Activated T-cell treated with anti-CD3 and anti-CD28 coated beads, Interleukin-2, amount 50 U/mL, for 48 hours (primary cell): ENCODE data around the gene MAP3K7CL.
A peak's percentile ranks its signal among the peaks of the same experiment; 100 is the strongest.
"Not testable (repeated sequence)": the region's sequence is repeated elsewhere in the genome, so short reads cannot be mapped to it uniquely, and the experiment has no call there.

Experiments used
- DNase-seq, 2 experiments: peaks; one replicate each; pipeline ENCODE4 v3.0.0-alpha.2; 2020

MAP3K7CL gene

DNA sequence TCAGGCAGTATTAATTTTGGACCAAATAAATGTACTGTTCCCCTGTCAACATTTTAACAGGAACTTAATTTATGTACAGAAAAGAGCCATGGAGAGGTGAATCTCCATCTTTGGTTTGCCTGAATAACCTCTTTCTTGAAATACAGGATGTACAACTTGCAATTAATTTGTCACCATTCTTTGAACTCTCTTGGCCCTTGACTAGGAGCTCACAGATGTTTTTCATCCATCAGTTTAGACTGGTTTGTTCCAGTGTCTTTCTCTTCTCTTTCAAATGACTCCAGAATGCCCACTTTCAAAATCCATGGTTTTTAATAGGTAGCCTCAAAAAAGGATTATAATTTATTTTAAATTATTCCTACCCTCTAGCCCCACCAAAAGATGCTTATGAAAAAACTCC lies 5.0 kb downstream of the MAP3K7CL start:
- no peak for DNase-seq

DNA sequence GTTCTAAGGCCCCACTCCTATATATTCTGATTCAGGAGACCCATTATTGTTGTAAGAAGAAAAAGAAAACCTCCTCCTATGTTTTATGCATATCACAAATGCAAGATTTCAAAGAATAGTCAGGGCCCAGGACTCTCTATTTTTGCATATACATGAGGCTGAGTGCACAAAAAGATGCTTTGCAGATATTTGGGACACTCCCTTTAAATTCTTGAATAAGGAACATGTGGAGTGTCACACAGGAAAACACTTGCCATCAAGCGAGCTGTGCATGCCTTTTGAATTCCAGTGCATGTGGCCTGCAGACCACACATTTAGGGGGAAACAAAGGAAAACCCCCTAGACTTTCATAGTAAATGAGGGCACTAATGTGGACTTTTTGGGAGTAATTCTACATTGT lies 5.6 kb downstream of the MAP3K7CL start:
- no peak for DNase-seq

DNA sequence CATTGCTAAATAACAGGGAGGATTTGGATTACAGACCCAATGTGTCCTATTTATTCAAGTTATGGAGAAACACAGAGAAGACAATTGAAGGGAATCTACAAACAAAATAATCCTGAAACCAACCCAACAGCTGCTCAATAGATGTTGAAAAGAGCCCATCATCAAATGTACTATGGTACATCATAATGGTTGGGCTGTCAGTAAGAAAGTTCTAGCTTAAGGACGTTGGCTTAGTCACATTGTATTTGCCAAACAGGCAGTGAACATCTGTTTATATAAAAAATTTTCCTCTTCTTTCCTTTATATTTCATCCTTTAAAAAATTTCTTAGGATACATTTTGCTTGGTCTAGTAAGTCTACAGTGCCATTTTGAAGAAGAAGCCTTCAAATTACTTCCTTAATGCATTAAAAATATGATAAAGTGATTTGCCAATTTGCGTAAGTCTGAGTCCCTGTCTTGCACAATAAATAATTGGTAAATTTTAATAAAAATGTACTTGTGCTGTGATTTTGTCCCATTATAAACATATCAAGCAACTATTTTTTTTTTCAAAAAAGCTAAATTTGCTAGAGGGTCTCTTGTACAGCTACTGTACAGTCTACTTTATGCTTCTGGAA lies 14.4 kb downstream of the MAP3K7CL start:
- no peak for DNase-seq

DNA sequence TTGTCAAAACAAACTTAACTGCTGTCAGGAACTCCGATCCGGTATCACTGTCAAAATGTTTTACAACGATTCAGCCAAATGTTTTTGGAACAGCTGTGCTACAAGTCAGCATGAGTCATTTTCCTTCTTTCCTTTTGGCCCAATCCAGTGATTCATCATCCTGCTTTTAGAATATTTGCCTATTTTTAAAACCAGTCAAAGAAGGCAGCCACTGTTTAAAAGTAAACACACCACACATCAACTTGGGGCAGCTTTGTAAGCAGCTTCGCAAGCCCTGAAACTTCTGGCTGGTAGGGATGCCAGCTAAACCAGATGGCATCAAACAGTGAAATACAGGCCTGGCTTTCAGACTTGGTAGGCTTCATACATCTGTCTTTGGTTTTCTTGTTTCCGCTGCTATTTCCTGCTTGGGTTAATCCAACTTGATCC lies 14.9 kb downstream of the MAP3K7CL start:
- no peak for DNase-seq

DNA sequence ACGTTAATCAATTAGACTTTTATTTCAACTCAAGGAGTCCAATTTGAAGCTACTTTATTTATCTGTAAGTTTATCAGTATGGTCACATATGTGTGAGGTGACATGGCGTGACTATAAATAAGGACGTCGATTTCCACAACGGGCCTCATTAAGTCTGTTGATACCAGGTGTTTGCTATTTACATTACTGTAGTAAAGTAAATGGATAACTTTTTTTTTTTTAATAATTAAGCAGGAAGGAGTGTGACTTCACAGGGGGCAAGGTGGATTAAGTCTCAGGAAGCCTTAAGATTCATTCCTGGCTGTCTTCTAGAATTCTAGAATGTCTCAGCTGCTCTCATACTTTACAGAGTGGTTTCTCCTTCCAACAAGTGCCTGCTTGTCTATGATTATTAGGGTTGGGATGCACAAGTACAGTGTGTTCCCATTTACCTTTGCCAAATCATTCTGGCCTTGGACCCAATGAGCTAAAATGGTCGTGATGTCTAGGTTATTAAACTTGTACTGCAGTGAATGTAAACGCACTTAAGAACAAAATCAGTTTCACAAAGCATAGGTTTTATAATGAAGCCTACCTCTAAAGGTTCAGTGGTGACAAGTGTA lies 15.5 kb downstream of the MAP3K7CL start:
- DNase-seq: no peak

DNA sequence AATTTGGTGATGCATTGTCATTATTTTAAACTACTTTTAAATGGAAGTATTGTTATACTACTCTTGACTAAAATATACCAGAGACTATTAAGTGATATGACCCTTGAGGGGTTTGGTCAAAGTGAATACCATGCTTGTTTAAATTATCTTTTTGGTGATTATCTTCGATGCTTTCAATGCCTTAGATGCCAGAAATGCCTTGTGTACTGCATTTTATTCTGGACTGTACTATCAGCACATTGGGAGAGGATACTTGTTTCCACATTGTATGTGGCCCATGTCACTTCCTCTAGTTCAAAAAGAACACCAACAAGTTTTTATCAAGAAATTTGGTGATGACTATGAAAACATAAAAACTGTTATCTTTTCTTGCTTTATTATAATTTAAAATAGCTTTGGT lies 16.3 kb downstream of the MAP3K7CL start:
- DNase-seq: no peak

DNA sequence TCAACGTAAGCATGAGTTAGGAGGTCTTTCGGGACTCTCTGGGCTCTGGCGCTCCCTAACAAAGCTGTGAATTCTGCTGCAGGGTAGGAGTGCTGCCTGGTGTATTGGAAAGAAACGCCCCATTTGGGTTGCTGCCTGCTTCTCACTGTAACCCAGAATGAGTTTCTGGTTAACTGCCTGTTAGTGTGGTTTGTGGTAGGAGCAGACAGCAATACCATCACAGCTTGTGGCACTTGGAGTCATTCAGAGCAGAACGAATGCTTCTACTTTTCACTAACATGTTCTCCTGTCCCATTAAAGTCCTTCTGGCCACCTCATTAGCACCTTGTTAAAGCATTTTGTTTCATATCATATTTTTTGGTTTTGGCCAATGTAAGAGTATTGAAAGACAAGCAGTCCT lies 18.1 kb downstream of the MAP3K7CL start:
- DNase-seq: peak in 1 of 2 experiments; percentile 22

DNA sequence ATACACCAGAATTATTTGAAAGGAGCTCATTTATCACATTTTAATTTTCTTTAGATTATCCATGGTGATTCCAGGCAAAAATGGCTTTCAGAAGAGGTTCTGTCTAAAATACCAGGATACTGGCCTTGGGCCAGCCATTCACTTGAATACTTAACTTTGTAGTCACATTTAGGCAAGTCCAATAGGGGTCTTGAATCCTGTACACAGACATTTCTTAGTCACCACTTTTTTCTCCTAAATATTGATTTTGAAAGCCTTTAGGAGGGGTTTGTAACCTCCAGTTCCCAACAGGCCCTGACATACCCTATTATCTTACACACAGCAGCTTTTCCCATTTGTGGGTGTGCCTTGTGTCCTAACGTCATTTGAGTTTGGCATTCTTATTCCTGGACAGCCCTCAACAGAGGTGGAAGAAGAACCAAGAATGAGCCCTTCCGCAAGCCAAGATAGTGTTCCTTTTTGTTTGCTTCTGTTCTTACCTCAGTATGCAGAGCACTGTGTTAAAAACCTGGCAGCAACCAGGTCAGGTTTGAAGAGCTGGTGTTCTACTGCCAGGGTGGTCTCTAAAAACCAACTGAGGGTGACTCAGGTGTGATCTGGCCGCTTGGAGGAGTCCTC lies 19.5 kb downstream of the MAP3K7CL start:
- no peak for DNase-seq

DNA sequence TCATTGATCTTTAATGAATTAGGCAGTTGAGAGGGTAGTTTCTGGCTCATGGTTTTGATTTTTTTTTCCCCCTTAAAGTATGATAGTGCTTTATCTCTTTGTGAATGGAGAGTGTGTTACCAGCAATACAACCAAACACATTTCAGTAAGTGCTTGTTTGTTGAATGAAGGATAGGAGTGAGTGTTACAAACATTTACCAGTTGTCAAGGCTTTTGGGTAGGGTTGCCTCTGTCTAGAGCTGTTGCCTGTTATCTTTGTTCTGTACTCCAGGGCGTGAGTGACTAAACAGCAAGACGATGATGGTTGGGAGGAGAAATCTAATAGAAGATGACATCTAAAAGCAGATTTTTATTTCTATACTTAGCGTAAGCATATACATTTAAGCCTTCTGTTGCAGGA lies 21.5 kb downstream of the MAP3K7CL start:
- DNase-seq: no peak

DNA sequence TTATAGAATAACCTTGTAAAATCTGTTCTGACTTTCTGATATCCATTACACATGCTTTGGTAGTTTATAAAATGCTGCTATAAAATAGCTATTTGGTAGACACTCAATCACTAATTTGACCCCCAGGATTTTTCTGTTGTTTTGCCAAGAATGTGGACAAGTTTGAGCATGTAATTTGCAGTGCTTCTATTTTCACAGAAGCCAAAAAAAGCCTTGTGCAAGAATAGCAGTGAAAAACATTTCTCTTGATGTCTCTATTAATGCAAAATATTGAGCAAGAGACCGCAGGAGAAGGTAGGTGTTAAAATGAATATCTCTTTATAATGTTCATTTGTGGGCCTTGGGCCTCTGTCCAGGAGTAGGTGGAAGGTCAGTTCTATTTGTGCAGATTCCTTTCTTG lies 22.5 kb downstream of the MAP3K7CL start:
- no peak for DNase-seq

DNA sequence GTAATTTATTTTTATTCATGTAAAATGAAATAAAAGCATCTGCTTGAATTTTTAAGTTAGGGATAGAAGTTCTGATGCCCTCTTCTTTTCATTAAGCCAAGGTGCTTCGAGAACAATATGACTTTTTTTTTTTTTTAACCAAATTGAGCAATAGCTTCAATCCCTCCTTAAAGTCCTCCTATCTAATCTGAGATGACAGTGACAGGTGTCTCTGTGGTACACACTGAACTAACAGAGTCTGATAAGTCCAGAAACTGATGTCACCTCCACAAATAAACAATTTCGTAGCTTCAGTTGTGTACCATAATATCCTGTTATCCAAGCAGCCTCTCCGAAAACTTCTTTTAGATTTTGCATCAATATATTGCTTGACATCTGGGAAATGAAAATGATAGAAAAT lies 23.8 kb downstream of the MAP3K7CL start:
- DNase-seq: no peak

DNA sequence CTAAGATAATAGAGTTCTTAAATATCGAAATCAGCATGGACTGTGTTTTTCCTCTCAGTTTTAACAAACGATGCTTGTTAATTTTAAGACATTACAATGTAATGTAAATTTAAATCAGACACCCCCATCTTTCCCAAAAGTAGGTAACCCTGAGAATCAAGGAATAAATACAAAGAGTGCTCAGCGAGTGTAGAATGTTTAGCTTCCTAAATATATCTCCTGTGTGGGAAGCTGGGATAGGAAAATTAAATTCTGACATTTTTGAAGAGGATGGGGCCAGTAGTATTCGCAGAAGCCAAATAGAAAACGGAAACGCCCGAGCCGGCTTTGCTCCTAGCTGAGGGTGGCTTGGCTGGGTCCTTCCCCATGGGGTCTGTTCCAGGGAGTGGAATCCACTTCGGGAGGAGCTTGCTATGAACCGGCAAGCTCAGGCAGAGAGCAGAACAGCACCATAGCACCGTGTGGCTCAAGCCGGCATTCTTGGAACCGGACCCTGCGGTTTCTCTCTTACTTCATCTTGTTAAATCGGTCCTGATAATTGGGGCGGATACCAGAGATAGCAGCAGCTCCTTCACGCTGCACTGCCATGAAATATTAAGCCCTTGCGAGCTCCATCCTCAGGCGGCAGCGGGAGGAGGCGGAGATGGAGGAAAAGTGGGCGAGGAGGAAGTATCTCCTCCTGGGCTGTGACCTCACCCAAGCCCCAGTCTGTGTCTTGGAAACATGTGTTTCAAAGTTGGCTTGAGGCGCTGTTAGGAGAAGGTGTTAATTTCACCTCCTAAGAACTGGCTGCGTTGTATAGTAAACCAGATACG lies 24.9 kb downstream of the MAP3K7CL start:
- DNase-seq: no peak

DNA sequence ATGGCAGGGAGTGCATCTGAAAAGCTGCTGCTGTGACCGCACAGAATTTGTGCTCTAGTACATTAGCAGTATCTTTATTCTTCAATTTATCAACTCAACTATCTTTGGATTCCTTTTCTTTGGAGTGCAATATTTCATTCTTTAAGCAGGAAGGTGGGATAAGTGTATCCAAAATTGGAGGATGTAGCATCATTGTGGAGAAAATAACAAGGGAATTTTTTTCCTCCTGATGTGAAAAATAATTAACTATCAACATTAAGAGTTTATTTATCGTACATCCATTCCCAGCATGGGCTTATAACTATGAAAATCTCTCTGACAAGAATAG lies 25.5 kb downstream of the MAP3K7CL start:
- DNase-seq: no peak

DNA sequence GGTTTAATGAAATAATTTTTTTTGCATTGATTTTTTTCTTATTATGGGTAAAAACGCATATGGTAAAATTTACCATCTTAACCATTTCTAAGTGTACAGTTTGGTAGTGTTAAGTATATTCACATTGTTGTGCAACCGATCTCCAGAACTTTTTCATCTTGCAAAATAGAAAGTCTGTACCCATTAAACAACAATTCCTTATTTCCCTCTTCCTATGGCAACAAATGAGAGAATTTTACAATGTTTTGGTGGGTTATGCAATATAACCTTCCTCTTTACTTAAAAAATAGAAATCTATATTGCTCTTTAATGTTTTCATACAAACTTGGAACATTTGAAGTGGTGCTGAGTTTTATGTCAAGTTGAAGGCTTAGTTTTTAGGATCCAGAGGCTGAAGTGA lies 26.6 kb downstream of the MAP3K7CL start:
- no peak for DNase-seq

DNA sequence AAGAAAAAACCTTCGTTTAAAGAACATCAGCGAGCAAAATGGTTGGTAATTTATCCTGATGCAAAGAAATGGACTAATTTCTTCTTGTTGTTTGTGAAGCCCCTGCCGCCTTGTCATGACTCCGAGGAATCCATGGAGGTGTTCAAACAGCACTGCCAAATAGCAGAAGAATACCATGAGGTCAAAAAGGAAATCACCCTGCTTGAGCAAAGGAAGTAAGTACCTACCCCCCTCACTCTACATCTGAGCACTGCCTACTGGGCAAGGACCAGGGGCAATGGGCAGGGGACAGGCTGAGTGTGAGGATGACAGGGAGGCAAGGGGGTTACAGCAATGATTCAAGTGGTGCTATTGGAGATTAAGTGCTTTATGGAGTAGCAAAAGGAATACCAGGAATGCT lies 29.4 kb downstream of the MAP3K7CL start:
- DNase-seq: no peak

DNA sequence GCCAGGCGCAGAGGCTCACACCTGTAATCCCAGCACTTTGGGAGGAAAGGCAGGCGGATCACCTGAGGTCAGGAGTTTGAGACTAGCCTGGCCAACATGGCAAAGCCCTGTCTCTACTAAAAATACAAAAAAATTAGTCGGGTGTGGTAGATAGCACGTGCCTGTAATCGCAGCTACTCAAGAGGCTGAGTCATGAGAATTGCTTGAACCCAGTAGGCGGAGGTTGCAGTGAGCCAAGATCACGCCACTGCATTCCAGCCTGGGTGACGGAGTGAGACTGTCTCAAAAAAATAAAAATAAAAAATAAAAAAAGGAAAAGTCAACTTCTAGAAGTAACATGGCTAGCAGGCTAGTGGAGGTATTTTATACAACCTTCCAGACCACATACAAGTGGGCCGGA lies 32.4 kb downstream of the MAP3K7CL start:
- DNase-seq: not testable (repeated sequence)

DNA sequence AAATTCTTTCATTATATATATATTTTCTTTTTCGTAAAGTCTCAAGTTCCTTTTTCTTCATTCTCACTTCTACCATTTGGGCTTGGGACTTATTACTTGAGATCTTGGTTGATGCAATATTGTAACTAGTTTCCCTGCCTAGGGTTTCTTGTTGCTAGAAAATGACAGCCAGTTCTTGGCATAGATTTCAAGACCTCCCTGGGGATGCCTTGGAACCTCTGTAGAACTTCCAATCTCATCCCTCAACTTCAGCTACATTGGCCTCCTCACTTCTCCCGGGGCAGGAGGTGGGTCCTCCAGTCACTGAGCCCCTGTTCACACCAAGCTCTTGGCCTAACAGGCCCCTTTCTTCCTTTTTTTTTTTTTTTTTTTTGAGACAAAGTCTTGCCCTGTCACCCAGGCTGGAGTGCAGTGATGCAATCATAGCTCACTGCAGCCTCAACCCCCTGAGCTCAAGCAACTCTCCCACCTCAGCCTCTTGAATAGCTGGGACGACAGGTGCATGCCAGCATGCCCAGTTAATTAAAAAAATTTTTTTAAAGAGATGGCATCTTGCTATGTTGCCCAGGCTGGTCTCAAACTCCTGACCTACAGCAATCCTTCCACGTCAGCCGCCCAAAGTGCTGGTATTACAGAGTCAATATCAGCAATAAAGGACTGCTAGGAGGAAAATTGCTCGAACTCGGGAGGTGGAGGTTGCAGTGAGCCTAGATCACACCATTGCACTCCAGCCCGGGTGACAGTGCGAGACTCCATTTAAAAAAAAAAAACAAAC lies 33.1 kb downstream of the MAP3K7CL start:
- no peak for DNase-seq

DNA sequence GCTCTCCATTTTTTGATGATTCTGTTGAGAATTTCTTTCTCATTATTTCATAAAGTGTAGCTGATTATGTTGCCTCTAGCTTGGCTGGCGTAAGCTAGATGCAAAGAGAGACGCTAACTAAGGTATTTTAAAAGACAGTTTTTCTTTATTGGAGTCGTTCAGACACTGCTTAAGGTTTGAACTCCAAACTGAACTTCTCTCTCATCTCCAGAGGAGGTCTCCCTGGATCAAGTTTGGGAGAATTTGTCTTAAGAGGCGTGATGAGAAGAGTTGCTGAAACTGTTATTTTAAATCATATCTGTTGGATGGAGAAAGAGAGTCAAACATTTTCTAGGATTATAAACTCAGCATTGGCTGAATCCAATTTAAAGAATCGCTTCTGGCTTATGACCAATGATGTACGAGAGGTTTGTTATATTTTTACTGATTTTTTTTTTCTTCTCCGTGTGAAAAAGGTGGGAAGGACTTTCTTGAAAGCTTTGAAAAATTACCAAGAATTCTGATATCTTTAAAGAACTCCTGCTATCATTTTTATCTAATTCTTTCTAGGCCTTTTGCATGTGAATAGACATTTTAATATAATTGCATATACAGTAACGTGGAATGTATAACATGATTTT lies 34.0 kb downstream of the MAP3K7CL start:
- DNase-seq: no peak

DNA sequence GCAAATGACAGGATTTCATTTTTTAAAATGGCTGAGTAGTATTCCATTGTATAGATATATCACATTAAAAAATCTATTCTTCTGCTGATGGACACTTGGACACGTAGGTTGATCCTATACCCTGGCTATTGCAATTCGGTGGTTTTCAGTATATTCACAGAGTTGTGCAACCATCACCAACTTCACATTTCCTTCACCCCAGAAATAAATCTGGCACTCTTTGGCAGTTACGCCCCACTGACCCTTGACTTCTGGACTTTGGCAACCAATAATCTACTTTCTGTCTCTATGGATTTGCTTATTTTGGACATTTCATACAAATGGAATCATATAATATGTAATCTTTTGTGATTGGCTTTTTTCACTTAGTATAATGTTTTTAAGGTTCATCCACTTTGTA lies 35.9 kb downstream of the MAP3K7CL start:
- no peak for DNase-seq

DNA sequence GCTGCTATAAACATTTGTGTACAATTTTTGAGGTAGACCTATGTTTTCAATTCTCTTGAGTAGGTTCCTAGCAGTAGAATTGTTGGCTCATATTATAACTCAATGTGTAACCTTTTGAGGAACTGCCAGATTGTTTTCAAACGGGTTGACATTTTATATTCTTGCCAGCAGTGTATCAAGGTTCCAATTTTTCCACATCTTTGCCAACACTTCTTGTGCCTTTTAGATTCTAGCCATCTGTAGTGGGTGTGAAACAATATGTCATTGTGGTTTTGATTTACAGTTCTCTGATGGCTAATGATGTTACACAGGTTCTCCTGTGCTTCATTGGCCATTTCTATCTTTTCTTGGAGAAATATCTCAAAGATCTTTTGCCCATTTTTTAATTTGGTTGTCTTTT lies 36.4 kb downstream of the MAP3K7CL start:
- no peak for DNase-seq

DNA sequence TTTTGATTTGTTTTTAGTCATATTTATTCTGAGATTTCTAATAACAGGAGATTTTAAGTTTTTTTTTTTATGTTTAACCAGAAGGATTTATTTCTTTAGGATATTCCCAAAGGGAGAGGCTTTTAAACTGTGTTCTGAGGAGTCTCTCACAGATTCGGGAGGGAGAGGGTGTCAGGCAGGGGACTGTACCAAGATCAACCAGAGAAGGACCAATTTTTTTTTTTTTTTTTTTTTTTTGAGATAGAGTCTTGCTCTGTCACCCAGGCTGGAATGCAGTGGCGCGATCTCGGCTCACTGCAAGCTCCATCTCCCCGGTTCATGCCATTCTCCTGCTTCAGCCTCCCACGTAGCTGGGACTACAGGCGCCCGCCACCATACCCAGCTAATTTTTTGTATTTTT lies 37.0 kb downstream of the MAP3K7CL start:
- not testable (repeated sequence) for DNase-seq

DNA sequence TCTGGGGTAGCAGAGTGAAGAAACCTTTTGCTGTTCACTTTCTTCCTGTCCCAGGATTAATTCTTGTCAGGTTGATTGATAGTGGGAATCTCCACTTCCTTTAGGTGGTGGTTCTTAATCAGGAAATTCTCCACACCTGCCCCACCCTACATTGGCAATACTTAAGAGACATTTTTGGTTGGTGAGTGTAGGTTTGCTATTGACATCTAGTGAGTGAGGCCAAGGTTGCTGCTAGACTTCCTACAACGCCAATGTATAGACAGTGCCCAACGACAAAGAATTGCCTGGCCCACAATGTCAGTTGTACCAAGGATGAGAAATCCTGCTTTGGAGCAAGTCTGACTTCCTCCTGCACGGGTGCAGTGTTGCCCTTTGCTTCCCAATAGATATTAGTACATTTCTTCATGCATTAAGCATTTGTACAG lies 38.5 kb downstream of the MAP3K7CL start:
- DNase-seq: no peak

DNA sequence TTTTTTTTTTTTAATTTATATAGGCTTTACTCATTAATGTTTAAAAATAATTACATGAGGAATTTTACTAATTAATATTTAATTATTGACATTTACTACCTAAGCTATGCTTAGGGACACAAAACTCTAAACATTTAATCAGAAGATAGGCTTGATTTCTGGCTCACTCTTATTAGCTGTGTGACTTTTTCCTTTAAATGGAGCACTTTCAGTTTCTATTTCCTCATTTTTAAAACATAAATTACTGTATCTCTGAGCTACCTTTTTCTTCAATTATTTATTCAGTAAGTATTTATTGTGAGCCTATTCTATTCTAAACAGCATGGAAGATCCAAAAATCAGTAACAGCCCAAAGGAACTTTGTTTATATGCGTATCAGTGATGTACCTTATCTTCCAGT lies 40.5 kb downstream of the MAP3K7CL start:
- DNase-seq: no peak
